ENCODE data around the gene STXBP4.

- TF ChIP-seq POLR2AphosphoS5 (IDR thresholded peaks at IDR 0.05; ENCODE audit: borderline replicate concordance, low read depth, low read length) (no peak), EZH2 (IDR thresholded peaks at IDR 0.05) (no peak), FOXP2 (optimal IDR thresholded peaks at IDR 0.05; ENCODE audit: control extremely low read depth, extremely low read length, insufficient read depth) (no peak)
Measured at GRCh38 chr17:54972406-54973138, 4.0 kb downstream of the STXBP4 start.
